ENCODE results near the gene LIPT2. TPM values are rescaled to one million over a fixed set of nuclear protein-coding genes. Genes with fewer than 3 reads are reported as not detected.

LIPT2 gene
- total RNA-seq, 1 experiment from 2014 or later = 9.3 TPM

DNA sequence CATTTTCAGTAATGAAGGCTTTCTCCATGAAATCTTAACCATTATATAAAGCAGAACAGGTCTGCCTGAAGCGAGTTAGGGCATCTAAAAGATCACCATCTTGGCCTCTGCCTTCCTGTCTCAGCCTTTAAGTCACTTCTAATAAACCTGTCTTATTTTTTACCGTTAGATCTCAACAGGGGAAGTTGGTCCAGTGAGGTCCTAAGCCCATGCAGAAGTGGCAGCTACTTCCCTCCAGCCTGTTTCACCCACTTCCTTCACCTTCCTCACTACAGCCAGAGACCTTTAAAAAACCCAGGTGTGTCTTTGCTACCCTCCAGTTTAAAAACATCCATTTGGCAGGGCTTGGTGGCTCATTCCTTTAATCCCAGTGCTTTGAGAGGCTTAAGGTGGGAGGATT, 14.1 kb upstream of the LIPT2 start:
- H3K9me3 Mint-ChIP-seq = peaks cover 9% of the 10 kb centered on the region
- no peak overlapping the region for H3K4me3 Mint-ChIP-seq
- no peak overlapping the region for H3K27ac Mint-ChIP-seq
- no peak for DNase-seq (ENCODE audit: low spot score)
- POLR2A ChIA-PET = no interaction called here
- no peak for ATAC-seq
- TF ChIP-seq, protein P1, sequence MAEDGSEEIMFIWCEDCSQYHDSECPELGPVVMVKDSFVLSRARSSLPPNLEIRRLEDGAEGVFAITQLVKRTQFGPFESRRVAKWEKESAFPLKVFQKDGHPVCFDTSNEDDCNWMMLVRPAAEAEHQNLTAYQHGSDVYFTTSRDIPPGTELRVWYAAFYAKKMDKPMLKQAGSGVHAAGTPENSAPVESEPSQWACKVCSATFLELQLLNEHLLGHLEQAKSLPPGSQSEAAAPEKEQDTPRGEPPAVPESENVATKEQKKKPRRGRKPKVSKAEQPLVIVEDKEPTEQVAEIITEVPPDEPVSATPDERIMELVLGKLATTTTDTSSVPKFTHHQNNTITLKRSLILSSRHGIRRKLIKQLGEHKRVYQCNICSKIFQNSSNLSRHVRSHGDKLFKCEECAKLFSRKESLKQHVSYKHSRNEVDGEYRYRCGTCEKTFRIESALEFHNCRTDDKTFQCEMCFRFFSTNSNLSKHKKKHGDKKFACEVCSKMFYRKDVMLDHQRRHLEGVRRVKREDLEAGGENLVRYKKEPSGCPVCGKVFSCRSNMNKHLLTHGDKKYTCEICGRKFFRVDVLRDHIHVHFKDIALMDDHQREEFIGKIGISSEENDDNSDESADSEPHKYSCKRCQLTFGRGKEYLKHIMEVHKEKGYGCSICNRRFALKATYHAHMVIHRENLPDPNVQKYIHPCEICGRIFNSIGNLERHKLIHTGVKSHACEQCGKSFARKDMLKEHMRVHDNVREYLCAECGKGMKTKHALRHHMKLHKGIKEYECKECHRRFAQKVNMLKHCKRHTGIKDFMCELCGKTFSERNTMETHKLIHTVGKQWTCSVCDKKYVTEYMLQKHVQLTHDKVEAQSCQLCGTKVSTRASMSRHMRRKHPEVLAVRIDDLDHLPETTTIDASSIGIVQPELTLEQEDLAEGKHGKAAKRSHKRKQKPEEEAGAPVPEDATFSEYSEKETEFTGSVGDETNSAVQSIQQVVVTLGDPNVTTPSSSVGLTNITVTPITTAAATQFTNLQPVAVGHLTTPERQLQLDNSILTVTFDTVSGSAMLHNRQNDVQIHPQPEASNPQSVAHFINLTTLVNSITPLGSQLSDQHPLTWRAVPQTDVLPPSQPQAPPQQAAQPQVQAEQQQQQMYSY (CRISPR knock-in tag; IDR thresholded peaks at IDR 0.05) = no peak
- TF ChIP-seq, protein P2, sequence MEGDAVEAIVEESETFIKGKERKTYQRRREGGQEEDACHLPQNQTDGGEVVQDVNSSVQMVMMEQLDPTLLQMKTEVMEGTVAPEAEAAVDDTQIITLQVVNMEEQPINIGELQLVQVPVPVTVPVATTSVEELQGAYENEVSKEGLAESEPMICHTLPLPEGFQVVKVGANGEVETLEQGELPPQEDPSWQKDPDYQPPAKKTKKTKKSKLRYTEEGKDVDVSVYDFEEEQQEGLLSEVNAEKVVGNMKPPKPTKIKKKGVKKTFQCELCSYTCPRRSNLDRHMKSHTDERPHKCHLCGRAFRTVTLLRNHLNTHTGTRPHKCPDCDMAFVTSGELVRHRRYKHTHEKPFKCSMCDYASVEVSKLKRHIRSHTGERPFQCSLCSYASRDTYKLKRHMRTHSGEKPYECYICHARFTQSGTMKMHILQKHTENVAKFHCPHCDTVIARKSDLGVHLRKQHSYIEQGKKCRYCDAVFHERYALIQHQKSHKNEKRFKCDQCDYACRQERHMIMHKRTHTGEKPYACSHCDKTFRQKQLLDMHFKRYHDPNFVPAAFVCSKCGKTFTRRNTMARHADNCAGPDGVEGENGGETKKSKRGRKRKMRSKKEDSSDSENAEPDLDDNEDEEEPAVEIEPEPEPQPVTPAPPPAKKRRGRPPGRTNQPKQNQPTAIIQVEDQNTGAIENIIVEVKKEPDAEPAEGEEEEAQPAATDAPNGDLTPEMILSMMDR (IDR thresholded peaks at IDR 0.05) = no peak
- TF ChIP-seq, protein P3, sequence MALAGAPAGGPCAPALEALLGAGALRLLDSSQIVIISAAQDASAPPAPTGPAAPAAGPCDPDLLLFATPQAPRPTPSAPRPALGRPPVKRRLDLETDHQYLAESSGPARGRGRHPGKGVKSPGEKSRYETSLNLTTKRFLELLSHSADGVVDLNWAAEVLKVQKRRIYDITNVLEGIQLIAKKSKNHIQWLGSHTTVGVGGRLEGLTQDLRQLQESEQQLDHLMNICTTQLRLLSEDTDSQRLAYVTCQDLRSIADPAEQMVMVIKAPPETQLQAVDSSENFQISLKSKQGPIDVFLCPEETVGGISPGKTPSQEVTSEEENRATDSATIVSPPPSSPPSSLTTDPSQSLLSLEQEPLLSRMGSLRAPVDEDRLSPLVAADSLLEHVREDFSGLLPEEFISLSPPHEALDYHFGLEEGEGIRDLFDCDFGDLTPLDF (CRISPR knock-in tag; IDR thresholded peaks at IDR 0.05) = no peak
- TF ChIP-seq CREM (CRISPR knock-in tag; IDR thresholded peaks at IDR 0.05) = no peak
- TF ChIP-seq, protein P4, sequence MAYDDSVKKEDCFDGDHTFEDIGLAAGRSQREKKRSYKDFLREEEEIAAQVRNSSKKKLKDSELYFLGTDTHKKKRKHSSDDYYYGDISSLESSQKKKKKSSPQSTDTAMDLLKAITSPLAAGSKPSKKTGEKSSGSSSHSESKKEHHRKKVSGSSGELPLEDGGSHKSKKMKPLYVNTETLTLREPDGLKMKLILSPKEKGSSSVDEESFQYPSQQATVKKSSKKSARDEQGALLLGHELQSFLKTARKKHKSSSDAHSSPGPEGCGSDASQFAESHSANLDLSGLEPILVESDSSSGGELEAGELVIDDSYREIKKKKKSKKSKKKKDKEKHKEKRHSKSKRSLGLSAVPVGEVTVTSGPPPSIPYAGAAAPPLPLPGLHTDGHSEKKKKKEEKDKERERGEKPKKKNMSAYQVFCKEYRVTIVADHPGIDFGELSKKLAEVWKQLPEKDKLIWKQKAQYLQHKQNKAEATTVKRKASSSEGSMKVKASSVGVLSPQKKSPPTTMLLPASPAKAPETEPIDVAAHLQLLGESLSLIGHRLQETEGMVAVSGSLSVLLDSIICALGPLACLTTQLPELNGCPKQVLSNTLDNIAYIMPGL (CRISPR knock-in tag; IDR thresholded peaks at IDR 0.05) = no peak
- H3K4me1 Mint-ChIP-seq = no peaks in the 10 kb centered on the region
- no peaks in the 10 kb centered on the region for H3K27me3 Mint-ChIP-seq (ENCODE audit: low read depth)
- peaks cover 8% of the 10 kb centered on the region for H3K36me3 Mint-ChIP-seq
- CTCF ChIA-PET = interaction anchor here (0.7 kb wide), 1 partner anchor 14 kb away, joined by 3 read pairs; the partner anchor contains the start of gene LIPT2

DNA sequence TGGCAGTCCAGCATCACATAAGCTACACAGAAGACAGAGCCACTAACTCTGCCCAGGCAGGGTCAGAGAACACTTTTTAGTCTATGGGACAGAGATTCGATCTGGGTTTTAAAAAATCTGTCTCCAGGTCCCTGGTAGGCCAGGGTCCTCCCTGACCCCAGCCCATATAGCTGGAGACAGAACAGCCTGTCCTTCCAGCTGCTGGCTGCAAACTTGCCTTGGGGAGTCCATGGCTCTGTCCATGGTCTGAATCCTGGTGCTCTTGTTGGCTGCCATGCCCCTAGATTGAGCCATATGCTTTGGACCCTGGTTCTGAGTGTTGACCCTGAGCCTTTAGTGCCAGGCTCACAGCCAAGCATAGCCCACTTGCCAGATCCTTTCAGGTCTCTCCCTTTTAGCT, 13.3 kb upstream of the LIPT2 start:
- Mint-ChIP-seq H3K27me3 (ENCODE audit: low read depth) (no peaks in the 10 kb centered on the region), H3K4me3 (no peak overlapping the region), H3K36me3 (peaks cover 15% of the 10 kb centered on the region), H3K9me3 (peaks cover 16% of the 10 kb centered on the region), H3K4me1 (no peaks in the 10 kb centered on the region), H3K27ac (no peak overlapping the region)
- POLR2A ChIA-PET = no interaction called here
- CTCF ChIA-PET = interaction anchor here (0.7 kb wide), 1 partner anchor 14 kb away, joined by 3 read pairs; the partner anchor contains the start of gene LIPT2
- ATAC-seq (no peak), DNase-seq (ENCODE audit: low spot score) (no peak)
- TF ChIP-seq NFE2L1 (CRISPR knock-in tag; IDR thresholded peaks at IDR 0.05) (no peak), ZNF263 (CRISPR knock-in tag; IDR thresholded peaks at IDR 0.05; ENCODE audit: low read depth) (no peak), OVOL2 (CRISPR knock-in tag; IDR thresholded peaks at IDR 0.05; ENCODE audit: borderline replicate concordance) (no peak), ELF4 (CRISPR knock-in tag; IDR thresholded peaks at IDR 0.05; ENCODE audit: low read depth) (no peak), NFYB (CRISPR knock-in tag; conservative IDR thresholded peaks at IDR 0.05; ENCODE audit: low read depth) (no peak)
- TF ChIP-seq, protein P5, sequence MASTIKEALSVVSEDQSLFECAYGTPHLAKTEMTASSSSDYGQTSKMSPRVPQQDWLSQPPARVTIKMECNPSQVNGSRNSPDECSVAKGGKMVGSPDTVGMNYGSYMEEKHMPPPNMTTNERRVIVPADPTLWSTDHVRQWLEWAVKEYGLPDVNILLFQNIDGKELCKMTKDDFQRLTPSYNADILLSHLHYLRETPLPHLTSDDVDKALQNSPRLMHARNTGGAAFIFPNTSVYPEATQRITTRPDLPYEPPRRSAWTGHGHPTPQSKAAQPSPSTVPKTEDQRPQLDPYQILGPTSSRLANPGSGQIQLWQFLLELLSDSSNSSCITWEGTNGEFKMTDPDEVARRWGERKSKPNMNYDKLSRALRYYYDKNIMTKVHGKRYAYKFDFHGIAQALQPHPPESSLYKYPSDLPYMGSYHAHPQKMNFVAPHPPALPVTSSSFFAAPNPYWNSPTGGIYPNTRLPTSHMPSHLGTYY (CRISPR knock-in tag; IDR thresholded peaks at IDR 0.05) = no peak
- TF ChIP-seq, protein P6, sequence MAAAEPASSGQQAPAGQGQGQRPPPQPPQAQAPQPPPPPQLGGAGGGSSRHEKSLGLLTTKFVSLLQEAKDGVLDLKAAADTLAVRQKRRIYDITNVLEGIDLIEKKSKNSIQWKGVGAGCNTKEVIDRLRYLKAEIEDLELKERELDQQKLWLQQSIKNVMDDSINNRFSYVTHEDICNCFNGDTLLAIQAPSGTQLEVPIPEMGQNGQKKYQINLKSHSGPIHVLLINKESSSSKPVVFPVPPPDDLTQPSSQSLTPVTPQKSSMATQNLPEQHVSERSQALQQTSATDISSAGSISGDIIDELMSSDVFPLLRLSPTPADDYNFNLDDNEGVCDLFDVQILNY (CRISPR knock-in tag; IDR thresholded peaks at IDR 0.05) = no peak
- TF ChIP-seq, protein P1 (CRISPR knock-in tag; IDR thresholded peaks at IDR 0.05) = no peak
- TF ChIP-seq, protein P7, sequence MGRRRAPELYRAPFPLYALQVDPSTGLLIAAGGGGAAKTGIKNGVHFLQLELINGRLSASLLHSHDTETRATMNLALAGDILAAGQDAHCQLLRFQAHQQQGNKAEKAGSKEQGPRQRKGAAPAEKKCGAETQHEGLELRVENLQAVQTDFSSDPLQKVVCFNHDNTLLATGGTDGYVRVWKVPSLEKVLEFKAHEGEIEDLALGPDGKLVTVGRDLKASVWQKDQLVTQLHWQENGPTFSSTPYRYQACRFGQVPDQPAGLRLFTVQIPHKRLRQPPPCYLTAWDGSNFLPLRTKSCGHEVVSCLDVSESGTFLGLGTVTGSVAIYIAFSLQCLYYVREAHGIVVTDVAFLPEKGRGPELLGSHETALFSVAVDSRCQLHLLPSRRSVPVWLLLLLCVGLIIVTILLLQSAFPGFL (CRISPR knock-in tag; IDR thresholded peaks at IDR 0.05; ENCODE audit: borderline replicate concordance) = no peak
- TF ChIP-seq, protein P8, sequence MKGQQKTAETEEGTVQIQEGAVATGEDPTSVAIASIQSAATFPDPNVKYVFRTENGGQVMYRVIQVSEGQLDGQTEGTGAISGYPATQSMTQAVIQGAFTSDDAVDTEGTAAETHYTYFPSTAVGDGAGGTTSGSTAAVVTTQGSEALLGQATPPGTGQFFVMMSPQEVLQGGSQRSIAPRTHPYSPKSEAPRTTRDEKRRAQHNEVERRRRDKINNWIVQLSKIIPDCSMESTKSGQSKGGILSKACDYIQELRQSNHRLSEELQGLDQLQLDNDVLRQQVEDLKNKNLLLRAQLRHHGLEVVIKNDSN (CRISPR knock-in tag; IDR thresholded peaks at IDR 0.05) = no peak
- TF ChIP-seq, protein P9, sequence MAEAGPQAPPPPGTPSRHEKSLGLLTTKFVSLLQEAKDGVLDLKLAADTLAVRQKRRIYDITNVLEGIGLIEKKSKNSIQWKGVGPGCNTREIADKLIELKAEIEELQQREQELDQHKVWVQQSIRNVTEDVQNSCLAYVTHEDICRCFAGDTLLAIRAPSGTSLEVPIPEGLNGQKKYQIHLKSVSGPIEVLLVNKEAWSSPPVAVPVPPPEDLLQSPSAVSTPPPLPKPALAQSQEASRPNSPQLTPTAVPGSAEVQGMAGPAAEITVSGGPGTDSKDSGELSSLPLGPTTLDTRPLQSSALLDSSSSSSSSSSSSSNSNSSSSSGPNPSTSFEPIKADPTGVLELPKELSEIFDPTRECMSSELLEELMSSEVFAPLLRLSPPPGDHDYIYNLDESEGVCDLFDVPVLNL (CRISPR knock-in tag; IDR thresholded peaks at IDR 0.05; ENCODE audit: borderline replicate concordance, low read depth) = no peak
